ENCODE measurements around the gene ARPIN. TPM values are rescaled to one million over a fixed set of nuclear protein-coding genes. Genes with fewer than 3 reads are reported as not detected.

The ARPIN gene
- total RNA-seq, 4 donors from 2014 or later = 21.4 to 26.5 (median 24.1) TPM

DNA sequence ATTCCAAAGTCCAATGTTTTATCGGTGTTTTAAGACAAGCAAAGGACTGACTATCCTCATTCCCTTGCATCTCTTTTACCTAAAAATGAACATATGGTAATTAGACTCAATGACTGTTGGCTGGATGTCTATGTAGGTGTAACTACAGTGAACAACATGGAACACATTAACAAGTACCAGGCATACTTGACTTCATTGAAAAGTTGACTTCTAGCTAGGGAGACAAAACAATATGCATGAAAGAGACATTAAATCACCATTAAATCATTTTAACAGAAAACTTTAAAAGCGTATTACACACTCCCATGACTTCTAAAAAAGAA is 63.8 kb downstream of the ARPIN start:
- Histone ChIP-seq H3K9me3 (no peaks in the 10 kb centered on the region), H3K4me3 (replicated peaks in 1 of 3) (no peak overlapping the region), H3K4me1 (peaks cover 0 to 5% of the 10 kb centered on the region in 2 donors), H3K36me3 (peaks cover 0 to 6% of the 10 kb centered on the region in 2 donors), H3K27ac (no peak overlapping the region), H3K27me3 (no peaks in the 10 kb centered on the region)
- WGBS, 2 donors = 95 to 97% methylated on average over 2 of the region's 2 CpGs
- intact Hi-C loops (cut with DNase I) = no loop called here
- no peak for DNase-seq
- no peak for TF ChIP-seq POLR2A (IDR thresholded peaks at IDR 0.05)
- TF ChIP-seq, protein P1, sequence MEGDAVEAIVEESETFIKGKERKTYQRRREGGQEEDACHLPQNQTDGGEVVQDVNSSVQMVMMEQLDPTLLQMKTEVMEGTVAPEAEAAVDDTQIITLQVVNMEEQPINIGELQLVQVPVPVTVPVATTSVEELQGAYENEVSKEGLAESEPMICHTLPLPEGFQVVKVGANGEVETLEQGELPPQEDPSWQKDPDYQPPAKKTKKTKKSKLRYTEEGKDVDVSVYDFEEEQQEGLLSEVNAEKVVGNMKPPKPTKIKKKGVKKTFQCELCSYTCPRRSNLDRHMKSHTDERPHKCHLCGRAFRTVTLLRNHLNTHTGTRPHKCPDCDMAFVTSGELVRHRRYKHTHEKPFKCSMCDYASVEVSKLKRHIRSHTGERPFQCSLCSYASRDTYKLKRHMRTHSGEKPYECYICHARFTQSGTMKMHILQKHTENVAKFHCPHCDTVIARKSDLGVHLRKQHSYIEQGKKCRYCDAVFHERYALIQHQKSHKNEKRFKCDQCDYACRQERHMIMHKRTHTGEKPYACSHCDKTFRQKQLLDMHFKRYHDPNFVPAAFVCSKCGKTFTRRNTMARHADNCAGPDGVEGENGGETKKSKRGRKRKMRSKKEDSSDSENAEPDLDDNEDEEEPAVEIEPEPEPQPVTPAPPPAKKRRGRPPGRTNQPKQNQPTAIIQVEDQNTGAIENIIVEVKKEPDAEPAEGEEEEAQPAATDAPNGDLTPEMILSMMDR (IDR thresholded peaks at IDR 0.05) = no peak

DNA sequence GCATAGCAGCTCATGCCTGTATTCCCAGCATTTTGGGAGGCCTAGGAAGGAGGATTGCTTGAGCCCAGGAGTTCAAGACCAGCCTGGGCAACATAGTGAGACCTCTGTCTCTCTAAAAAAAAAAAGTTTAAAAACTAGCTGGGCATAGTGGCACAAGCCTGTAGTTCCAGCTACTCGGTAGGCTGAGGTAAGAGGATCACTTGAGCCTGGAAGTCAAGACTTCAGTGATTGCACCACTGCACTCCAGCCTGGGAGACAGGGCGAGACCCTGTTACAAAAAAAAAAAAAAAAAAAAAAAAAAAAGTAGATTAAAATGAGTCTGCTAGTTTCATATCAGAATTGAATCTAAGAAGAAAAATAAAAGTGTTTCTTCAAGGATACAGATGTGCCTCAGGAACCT is 65.7 kb downstream of the ARPIN start:
- Histone ChIP-seq H3K27ac (no peak overlapping the region), H3K27me3 (no peaks in the 10 kb centered on the region), H3K4me3 (replicated peaks in 1 of 3) (no peak overlapping the region), H3K4me1 (peaks cover 0 to 5% of the 10 kb centered on the region in 2 donors), H3K9me3 (no peaks in the 10 kb centered on the region), H3K36me3 (peaks cover 0 to 6% of the 10 kb centered on the region in 2 donors)
- 57 to 70% methylated on average over 2 of the region's 2 CpGs for WGBS, 2 donors
- TF ChIP-seq POLR2A (IDR thresholded peaks at IDR 0.05) = no peak
- TF ChIP-seq, protein P1 (IDR thresholded peaks at IDR 0.05) = no peak
- DNase-seq = peak; percentile 17 to 40
- intact Hi-C loops (cut with DNase I) = no loop called here

DNA sequence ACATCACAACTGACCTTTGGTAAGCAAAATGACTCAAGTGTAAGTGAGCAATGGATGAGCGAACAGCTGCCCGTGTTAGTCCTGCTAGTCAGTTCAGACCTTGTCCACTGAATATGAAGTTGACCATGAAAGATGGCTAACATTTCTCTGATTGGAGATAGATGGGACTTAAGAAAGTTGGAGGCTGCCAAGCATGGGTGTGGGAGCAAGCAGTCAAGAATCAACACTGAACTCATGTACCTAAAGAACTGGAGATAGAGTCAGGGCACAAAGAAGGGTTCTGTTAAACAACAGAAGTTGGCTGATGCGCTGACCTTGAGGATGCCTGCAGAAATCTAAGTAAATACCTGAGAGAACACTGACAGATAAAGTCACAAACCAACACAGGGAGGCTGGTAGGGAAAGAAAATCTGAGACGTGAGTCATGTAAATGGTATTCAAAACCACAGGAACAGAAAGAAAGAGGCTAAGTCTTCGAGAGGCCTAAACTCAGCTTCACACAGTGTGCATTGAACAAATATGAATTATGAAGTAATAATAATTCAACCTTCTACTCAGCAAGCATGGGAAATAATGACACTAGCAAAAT is 67.4 kb downstream of the ARPIN start:
- no peak overlapping the region for H3K4me3 ChIP-seq (replicated peaks in 1 of 3)
- no peaks in the 10 kb centered on the region for H3K4me1 ChIP-seq
- no peaks in the 10 kb centered on the region for H3K9me3 ChIP-seq
- H3K27ac ChIP-seq = no peak overlapping the region
- TF ChIP-seq, protein P1 (IDR thresholded peaks at IDR 0.05) = no peak
- TF ChIP-seq POLR2A (IDR thresholded peaks at IDR 0.05) = no peak
- DNase-seq = no peak
- WGBS, 2 donors = 82% methylated on average over 5 of the region's 5 CpGs
- no peaks in the 10 kb centered on the region for H3K27me3 ChIP-seq
- intact Hi-C loops (cut with DNase I) = no loop called here
- H3K36me3 ChIP-seq = no peaks in the 10 kb centered on the region

Small RNAs within 50 kb of the gene (microRNA-seq; reads per million reads assigned to microRNA genes)
- gene MIR5009 (1.1 reads per million), gene MIR5094 (not detected)

Small RNAs within 50 kb of the gene (small RNA-seq; reads per million reads assigned to genes)
- gene MIR5009 = not detected
- gene MIR5094 = not detected
- gene RNU6-1111P = not detected
- not detected for gene RNU7-111P

Other genes starting within 250 kb of the ARPIN start
- gene PLIN1, start 233.6 kb downstream of the ARPIN start, total RNA-seq = 1 to 10 TPM; 3.3 to 9.9 (median 6.0) TPM
- 10 to 100 TPM; 17.4 to 39.5 (median 20.6) TPM for gene PEX11A, start 222.2 kb downstream of the ARPIN start, total RNA-seq
- gene WDR93, start 222.1 kb downstream of the ARPIN start, total RNA-seq = 1 to 10 TPM; 1.1 to 2.3 (median 2.3) TPM
- 1 to 10 TPM in 3 of 4 donors, not detected in 1; 1.9 to 2.6 (median 2.1) TPM for gene MESP1, start 161.7 kb downstream of the ARPIN start, total RNA-seq
- gene MESP2, start 136.6 kb downstream of the ARPIN start, total RNA-seq = under 1 TPM in 2 of 4 donors, not detected in 2; 0.34 to 0.67 TPM
- gene ANPEP, start 98.1 kb downstream of the ARPIN start, total RNA-seq = 10 to 100 TPM in 1 of 4 donors, 1 to 10 TPM in 3; 7.2 to 11.7 (median 9.4) TPM
- gene AP3S2, start 19.0 kb downstream of the ARPIN start, total RNA-seq = 10 to 100 TPM; 59.6 to 98.6 (median 67.6) TPM
- 10 to 100 TPM in 3 of 4 donors, 1 to 10 TPM in 1; 8.9 to 17.2 (median 11.5) TPM for gene ZNF710, start 88.4 kb upstream of the ARPIN start, total RNA-seq
- gene IDH2, start 189.5 kb upstream of the ARPIN start, total RNA-seq = 10 to 100 TPM; 29.4 to 49.6 (median 33.5) TPM

Data from thyroid gland (tissue), 4 donors.